ENCODE data around the gene ME3.
"Not testable (repeated sequence)": the region's sequence is repeated elsewhere in the genome, so short reads cannot be mapped to it uniquely, and the experiment has no call there.

The ME3 gene

GRCh38 chr11:86664930-86665329 is 7.5 kb downstream of the ME3 start:
- Histone ChIP-seq H3K4me3 (ENCODE audit: low read length in 2 of 2) (no peak overlapping the region), H3K27ac (ENCODE audit: low read length) (peak overlapping the region; percentile 32), H3K9ac (ENCODE audit: low read length in 2 of 2) (no peak overlapping the region), H3K27me3 (ENCODE audit: control insufficient read depth in 1 of 2, insufficient read depth in 2 of 2, low read length in 2 of 2) (no peaks in the 10 kb centered on the region), H3K4me1 (ENCODE audit: control insufficient read depth, insufficient read depth, low read length) (peaks cover 11% of the 10 kb centered on the region), H3K9me3 (ENCODE audit: control insufficient read depth in 2 of 2, low read length in 2 of 2) (peaks cover 0 to 2% of the 10 kb centered on the region in 2 donors), H3K36me3 (ENCODE audit: control insufficient read depth in 2 of 2, insufficient read depth in 2 of 2, low read length in 2 of 2) (peaks cover 0 to 4% of the 10 kb centered on the region in 2 donors)

DNA sequence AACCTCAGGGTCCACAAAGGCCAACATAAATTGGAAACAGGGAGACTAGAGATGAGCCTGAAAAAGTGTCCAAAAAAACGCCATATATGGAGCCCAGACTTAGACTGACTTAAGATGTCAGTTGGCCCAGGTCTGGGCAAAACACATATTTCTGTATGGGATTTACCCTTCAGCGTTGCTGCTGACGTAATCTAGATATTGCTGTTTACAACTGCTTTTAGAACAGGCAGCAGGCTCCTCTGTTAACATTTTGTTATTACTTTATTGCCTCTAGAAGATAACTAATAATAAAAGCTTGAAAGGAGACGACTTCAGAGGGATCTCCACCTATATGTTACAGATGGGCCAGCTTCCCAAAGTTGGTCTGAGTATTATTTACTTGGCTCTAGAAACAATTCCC is 8.7 kb downstream of the ME3 start:
- H3K9me3 ChIP-seq (ENCODE audit: control insufficient read depth in 2 of 2, low read length in 2 of 2): peaks cover 0 to 2% of the 10 kb centered on the region in 2 donors
- H3K36me3 ChIP-seq (ENCODE audit: control insufficient read depth in 2 of 2, insufficient read depth in 2 of 2, low read length in 2 of 2): peaks cover 0 to 2% of the 10 kb centered on the region in 2 donors

DNA sequence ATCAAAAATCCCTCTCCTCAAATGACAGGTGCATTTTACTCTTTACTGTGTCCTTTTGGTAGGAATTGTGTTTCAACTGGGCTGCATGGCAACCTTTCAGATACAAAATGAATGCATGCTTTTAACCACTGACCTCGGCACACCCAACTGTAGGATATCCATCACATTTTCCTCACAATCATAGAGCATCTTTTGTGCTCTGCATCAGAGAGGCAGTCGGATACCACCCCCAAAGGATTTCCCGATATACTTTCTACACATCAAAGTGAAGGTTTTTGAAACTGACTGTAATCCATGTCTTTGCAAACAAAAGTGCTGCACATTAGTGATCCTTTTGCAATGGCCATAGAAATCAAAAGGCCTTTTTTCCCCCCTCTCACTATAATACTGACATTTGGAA is 9.1 kb downstream of the ME3 start:
- Histone ChIP-seq H3K4me1 (ENCODE audit: control insufficient read depth, insufficient read depth, low read length) (peaks cover 6% of the 10 kb centered on the region), H3K27me3 (ENCODE audit: control insufficient read depth in 1 of 2, insufficient read depth in 2 of 2, low read length in 2 of 2) (no peaks in the 10 kb centered on the region), H3K4me3 (ENCODE audit: low read length in 2 of 2) (no peak overlapping the region), H3K27ac (ENCODE audit: low read length) (peak overlapping the region; percentile 66), H3K36me3 (ENCODE audit: control insufficient read depth in 2 of 2, insufficient read depth in 2 of 2, low read length in 2 of 2) (peaks cover 0 to 2% of the 10 kb centered on the region in 2 donors), H3K9ac (ENCODE audit: low read length in 2 of 2) (no peak overlapping the region), H3K9me3 (ENCODE audit: control insufficient read depth in 2 of 2, low read length in 2 of 2) (peaks cover 0 to 2% of the 10 kb centered on the region in 2 donors)

More for the DNA sequence above, 8.7 kb downstream of the ME3 start:
- H3K27ac ChIP-seq (ENCODE audit: low read length): peak overlapping the region; percentile 66
- H3K4me1 ChIP-seq (ENCODE audit: control insufficient read depth, insufficient read depth, low read length): peaks cover 7% of the 10 kb centered on the region
- H3K4me3 ChIP-seq (ENCODE audit: low read length in 2 of 2): no peak overlapping the region
- H3K9ac ChIP-seq (ENCODE audit: low read length in 2 of 2): no peak overlapping the region
- H3K27me3 ChIP-seq (ENCODE audit: control insufficient read depth in 1 of 2, insufficient read depth in 2 of 2, low read length in 2 of 2): no peaks in the 10 kb centered on the region

DNA sequence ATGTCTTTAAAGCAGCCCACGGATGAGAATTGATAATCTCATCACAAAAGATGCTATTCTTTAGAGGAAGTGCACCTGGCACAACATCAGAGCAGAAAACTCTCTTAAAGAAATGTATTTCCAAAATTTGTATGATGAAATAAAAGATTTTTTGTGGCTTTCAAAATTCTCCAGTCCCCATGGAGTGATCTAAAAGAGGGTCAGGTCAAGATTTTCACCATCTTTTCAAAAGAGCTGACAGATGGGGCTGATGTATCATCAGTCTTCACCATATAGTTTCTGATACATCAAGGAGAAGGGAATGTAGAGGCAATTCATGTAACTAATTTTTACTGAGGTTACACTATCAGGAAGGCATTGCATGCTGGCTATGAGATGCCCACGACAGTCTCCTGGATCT is 11.7 kb downstream of the ME3 start:
- Histone ChIP-seq H3K4me1 (ENCODE audit: control insufficient read depth, insufficient read depth, low read length) (peaks cover 6% of the 10 kb centered on the region), H3K4me3 (ENCODE audit: low read length in 2 of 2) (no peak overlapping the region), H3K36me3 (ENCODE audit: control insufficient read depth in 2 of 2, insufficient read depth in 2 of 2, low read length in 2 of 2) (no peaks in the 10 kb centered on the region), H3K27ac (ENCODE audit: low read length) (no peak overlapping the region), H3K9ac (ENCODE audit: low read length in 2 of 2) (no peak overlapping the region), H3K9me3 (ENCODE audit: control insufficient read depth in 2 of 2, low read length in 2 of 2) (peaks cover 0 to 2% of the 10 kb centered on the region in 2 donors), H3K27me3 (ENCODE audit: control insufficient read depth in 1 of 2, insufficient read depth in 2 of 2, low read length in 2 of 2) (no peaks in the 10 kb centered on the region)

GRCh38 chr11:86660088-86660487 is 12.3 kb downstream of the ME3 start:
- Histone ChIP-seq H3K9me3 (ENCODE audit: control insufficient read depth in 2 of 2, low read length in 2 of 2) (no peaks in the 10 kb centered on the region), H3K27ac (ENCODE audit: low read length) (no peak overlapping the region), H3K4me1 (ENCODE audit: control insufficient read depth, insufficient read depth, low read length) (peaks cover 6% of the 10 kb centered on the region), H3K27me3 (ENCODE audit: control insufficient read depth in 1 of 2, insufficient read depth in 2 of 2, low read length in 2 of 2) (no peaks in the 10 kb centered on the region), H3K4me3 (ENCODE audit: low read length in 2 of 2) (no peak overlapping the region), H3K9ac (ENCODE audit: low read length in 2 of 2) (no peak overlapping the region), H3K36me3 (ENCODE audit: control insufficient read depth in 2 of 2, insufficient read depth in 2 of 2, low read length in 2 of 2) (no peaks in the 10 kb centered on the region)

DNA sequence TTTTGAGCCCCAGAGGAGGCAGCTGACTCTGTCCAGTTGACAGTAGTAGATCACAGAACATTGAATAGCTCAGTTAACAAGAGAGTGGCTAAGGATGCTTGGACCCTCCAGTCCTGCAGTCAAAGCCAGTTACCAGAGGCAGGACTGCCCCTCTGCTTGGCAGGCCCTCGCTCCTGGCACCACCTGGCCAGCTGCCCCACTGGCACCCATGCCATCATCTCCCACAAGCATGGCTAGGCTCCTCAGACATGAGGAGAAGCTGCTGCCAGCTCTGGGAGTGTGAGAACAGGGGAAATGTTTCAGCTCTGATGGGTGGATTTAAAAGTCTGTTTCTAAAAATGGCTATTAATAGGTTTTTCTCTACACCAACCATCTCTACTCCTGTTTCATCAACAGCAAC is 13.9 kb downstream of the ME3 start:
- Histone ChIP-seq H3K4me1 (ENCODE audit: control insufficient read depth, insufficient read depth, low read length) (peaks cover 3% of the 10 kb centered on the region), H3K36me3 (ENCODE audit: control insufficient read depth in 2 of 2, insufficient read depth in 2 of 2, low read length in 2 of 2) (no peaks in the 10 kb centered on the region), H3K9me3 (ENCODE audit: control insufficient read depth in 2 of 2, low read length in 2 of 2) (no peaks in the 10 kb centered on the region), H3K27me3 (ENCODE audit: control insufficient read depth in 1 of 2, insufficient read depth in 2 of 2, low read length in 2 of 2) (no peaks in the 10 kb centered on the region), H3K9ac (ENCODE audit: low read length in 2 of 2) (no peak overlapping the region), H3K27ac (ENCODE audit: low read length) (peak overlapping the region; percentile 46), H3K4me3 (ENCODE audit: low read length in 2 of 2) (no peak overlapping the region)

- H3K27me3 ChIP-seq (ENCODE audit: control insufficient read depth in 1 of 2, insufficient read depth in 2 of 2, low read length in 2 of 2); H3K9ac ChIP-seq (ENCODE audit: low read length in 2 of 2); H3K36me3 ChIP-seq (ENCODE audit: control insufficient read depth in 2 of 2, insufficient read depth in 2 of 2, low read length in 2 of 2); H3K4me3 ChIP-seq (ENCODE audit: low read length in 2 of 2); H3K9me3 ChIP-seq (ENCODE audit: control insufficient read depth in 2 of 2, low read length in 2 of 2); H3K4me1 ChIP-seq (ENCODE audit: control insufficient read depth, insufficient read depth, low read length); H3K27ac ChIP-seq (ENCODE audit: low read length): not testable (repeated sequence)
Measured at GRCh38 chr11:86645212-86645611, 27.2 kb downstream of the ME3 start.

- no peak overlapping the region for H3K27ac ChIP-seq (ENCODE audit: low read length)
- no peaks in the 10 kb centered on the region for H3K4me1 ChIP-seq (ENCODE audit: control insufficient read depth, insufficient read depth, low read length)
- no peak overlapping the region for H3K4me3 ChIP-seq (ENCODE audit: low read length in 2 of 2)
- no peaks in the 10 kb centered on the region for H3K27me3 ChIP-seq (ENCODE audit: control insufficient read depth in 1 of 2, insufficient read depth in 2 of 2, low read length in 2 of 2)
- no peaks in the 10 kb centered on the region for H3K36me3 ChIP-seq (ENCODE audit: control insufficient read depth in 2 of 2, insufficient read depth in 2 of 2, low read length in 2 of 2)
- no peaks in the 10 kb centered on the region for H3K9me3 ChIP-seq (ENCODE audit: control insufficient read depth in 2 of 2, low read length in 2 of 2)
- no peak overlapping the region for H3K9ac ChIP-seq (ENCODE audit: low read length in 2 of 2)
Measured at GRCh38 chr11:86644291-86644690, 28.1 kb downstream of the ME3 start.

DNA sequence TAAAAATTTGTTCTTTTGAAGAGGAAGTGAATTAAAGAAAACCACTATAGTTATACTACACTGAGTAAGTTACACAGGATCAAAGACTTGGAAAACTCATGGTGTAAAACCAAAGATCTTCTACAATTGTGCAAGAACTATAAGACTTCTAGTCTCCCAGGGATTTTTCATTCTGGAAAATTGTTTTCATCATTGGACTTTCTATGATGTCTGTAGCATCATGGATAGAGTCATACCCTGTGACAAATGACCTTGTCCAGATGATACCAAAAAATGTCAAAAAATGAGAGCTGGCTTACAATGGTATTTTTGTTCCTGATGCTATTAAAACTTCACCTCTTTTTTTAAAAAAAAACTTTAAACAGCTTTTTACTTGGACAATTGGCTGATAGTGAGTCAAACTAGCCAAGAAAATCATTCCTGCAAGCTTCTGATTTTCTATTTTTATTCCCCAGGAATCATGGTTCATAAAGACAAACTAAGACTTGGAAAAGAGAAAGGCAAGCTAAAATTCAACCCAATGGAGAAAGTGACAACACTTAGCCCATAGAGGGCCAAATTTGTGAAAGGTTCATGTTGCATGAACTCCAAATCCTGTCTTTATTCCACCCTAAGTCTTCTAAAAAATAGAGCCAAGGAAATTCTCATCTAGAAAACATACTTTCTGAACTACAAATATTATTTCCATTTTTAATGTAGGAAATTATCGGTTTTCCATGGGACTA is 30.7 kb downstream of the ME3 start:
- no peak overlapping the region for H3K27ac ChIP-seq (ENCODE audit: low read length)
- no peak overlapping the region for H3K4me3 ChIP-seq (ENCODE audit: low read length in 2 of 2)
- H3K9ac ChIP-seq (ENCODE audit: low read length in 2 of 2): no peak overlapping the region
- H3K9me3 ChIP-seq (ENCODE audit: control insufficient read depth in 2 of 2, low read length in 2 of 2): no peaks in the 10 kb centered on the region
- no peaks in the 10 kb centered on the region for H3K4me1 ChIP-seq (ENCODE audit: control insufficient read depth, insufficient read depth, low read length)
- no peaks in the 10 kb centered on the region for H3K27me3 ChIP-seq (ENCODE audit: control insufficient read depth in 1 of 2, insufficient read depth in 2 of 2, low read length in 2 of 2)
- no peaks in the 10 kb centered on the region for H3K36me3 ChIP-seq (ENCODE audit: control insufficient read depth in 2 of 2, insufficient read depth in 2 of 2, low read length in 2 of 2)

- Histone ChIP-seq H3K4me3 (ENCODE audit: low read length in 2 of 2) (no peak overlapping the region), H3K36me3 (ENCODE audit: control insufficient read depth in 2 of 2, insufficient read depth in 2 of 2, low read length in 2 of 2) (peaks cover 0 to 2% of the 10 kb centered on the region in 2 donors), H3K9me3 (ENCODE audit: control insufficient read depth in 2 of 2, low read length in 2 of 2) (no peaks in the 10 kb centered on the region), H3K27me3 (ENCODE audit: control insufficient read depth in 1 of 2, insufficient read depth in 2 of 2, low read length in 2 of 2) (no peaks in the 10 kb centered on the region), H3K27ac (ENCODE audit: low read length) (no peak overlapping the region), H3K4me1 (ENCODE audit: control insufficient read depth, insufficient read depth, low read length) (peaks cover 3% of the 10 kb centered on the region), H3K9ac (ENCODE audit: low read length in 2 of 2) (no peak overlapping the region)
Measured at GRCh38 chr11:86639137-86639536, 33.3 kb downstream of the ME3 start.

GRCh38 chr11:86638673-86639072 is 33.7 kb downstream of the ME3 start:
- no peak overlapping the region for H3K27ac ChIP-seq (ENCODE audit: low read length)
- H3K9me3 ChIP-seq (ENCODE audit: control insufficient read depth in 2 of 2, low read length in 2 of 2): no peaks in the 10 kb centered on the region
- no peak overlapping the region for H3K9ac ChIP-seq (ENCODE audit: low read length in 2 of 2)
- H3K4me1 ChIP-seq (ENCODE audit: control insufficient read depth, insufficient read depth, low read length): peaks cover 3% of the 10 kb centered on the region
- H3K36me3 ChIP-seq (ENCODE audit: control insufficient read depth in 2 of 2, insufficient read depth in 2 of 2, low read length in 2 of 2): peaks cover 0 to 2% of the 10 kb centered on the region in 2 donors
- no peak overlapping the region for H3K4me3 ChIP-seq (ENCODE audit: low read length in 2 of 2)
- H3K27me3 ChIP-seq (ENCODE audit: control insufficient read depth in 1 of 2, insufficient read depth in 2 of 2, low read length in 2 of 2): no peaks in the 10 kb centered on the region

Measured in stomach smooth muscle (tissue), 2 donors.